GM18520 (cell line): ENCODE measurements around the gene CSNK2A1.
"Not testable (repeated sequence)": the region's sequence is repeated elsewhere in the genome, so short reads cannot be mapped to it uniquely, and the experiment has no call there.

Source experiments
- ATAC-seq: cut with Tn5 transposase; IDR thresholded peaks from one replicate; pipeline ENCODE4 v1.9.1; 2021; ENCODE audit not compliant: unreplicated experiment

The CSNK2A1 gene

DNA sequence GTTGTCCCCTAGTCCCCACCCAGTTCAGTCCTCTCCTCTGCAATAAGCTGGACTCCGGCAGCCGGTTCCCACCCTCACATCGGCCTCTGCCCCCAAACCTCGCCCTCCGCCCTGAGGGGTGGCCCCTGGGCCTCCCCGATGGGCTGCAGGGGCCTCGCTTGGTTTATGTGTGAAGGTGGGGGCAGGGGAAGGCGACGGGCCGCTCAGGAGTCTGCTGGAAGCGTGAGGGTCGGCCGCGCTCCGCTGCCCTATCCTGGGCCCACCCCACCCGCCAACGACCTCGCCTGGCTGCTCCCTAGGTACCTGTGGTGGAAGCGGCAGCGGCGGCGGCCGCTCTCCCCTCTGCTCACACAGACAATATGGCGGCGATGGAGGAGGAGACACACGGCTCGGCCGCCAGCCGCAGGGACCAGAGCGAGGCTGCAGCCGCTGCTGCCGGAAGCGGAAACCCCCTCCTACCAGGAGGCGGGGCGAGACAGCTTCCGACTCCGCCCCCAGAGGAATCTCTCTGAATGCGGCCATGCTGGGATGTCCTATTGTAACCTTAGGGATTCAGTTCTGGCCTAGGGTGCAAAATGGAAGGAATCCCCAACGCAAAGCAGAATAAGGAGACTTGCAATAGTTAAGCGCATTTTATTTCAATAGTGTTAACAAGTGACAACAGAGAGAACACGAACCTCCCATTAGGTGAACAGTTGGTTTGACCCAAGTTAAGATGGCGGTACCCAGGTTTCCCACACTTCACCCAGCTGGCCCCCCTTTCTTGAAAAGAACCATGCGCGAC, at the start of gene CSNK2A1:
Gene CSNK2A1 (minus strand): TSS at position 422 of the 784 bp plus-strand sequence. CDS start 35,239 bp downstream, outside the sequence.
- peak; percentile 90 for ATAC-seq

DNA sequence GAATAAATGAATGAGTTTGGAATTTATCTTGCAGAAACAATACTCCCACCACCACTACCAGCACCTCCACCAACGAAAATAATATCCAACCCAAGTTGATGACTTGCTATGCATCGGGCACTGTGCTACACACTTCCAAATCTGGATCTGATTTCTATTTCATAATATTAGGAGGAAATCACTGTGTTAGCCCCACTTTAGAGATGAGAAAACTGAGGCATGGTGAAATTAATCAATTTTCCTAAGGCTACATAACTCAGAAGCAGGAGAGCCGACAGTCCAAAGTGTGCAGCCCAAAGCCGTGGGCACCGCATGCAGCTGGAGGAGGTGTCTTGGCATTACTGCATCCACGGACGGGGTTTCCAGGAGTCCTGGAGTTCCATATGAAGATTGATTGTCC, 48.9 kb upstream of the CSNK2A1 start:
- ATAC-seq = no peak

- ATAC-seq = no peak
These were observed 48.4 kb upstream of the CSNK2A1 start for GRCh38 chr20:591941-592340.

- peak; percentile 85 for ATAC-seq
These were observed 45.5 kb upstream of the CSNK2A1 start for GRCh38 chr20:588932-589672.

DNA sequence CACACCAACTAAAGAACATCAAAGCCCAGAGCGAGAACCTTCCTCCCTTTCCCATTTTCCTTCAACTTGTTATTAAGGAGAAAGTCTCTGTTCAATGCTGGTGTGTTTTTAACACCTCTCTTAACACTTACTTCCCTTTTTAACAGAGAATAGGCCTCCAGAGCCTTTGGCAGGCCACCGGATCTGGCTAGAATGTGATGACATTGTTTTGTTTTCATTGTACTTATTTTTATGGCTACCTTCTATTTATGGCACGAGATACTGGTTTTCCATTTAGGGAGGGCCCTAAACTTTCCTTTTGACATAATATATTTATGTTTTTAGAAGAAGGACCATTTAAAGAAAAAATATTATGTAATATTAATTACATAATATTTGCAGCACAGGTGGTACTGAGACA, 44.9 kb upstream of the CSNK2A1 start:
- no peak for ATAC-seq

DNA sequence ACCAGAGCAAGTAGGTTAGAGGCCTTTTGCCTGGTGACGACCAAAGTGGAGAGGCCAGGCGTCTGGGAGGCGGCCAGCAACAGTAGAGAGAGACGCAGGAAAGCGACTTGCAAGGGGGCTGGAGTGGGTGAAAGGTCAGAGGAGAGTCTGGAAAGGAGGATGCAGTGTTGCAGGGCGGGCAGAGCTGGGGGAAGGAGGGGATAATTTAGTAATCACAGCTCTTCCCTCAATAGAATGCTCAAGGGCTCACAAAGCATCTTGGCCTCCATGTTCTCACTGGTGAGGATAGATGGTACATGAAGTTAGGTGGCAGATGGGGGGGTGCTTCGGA, 41.3 kb upstream of the CSNK2A1 start:
- ATAC-seq = no peak

GRCh38 chr20:584161-584970, 40.8 kb upstream of the CSNK2A1 start:
- no peak for ATAC-seq

- ATAC-seq = no peak
These were observed 38.6 kb upstream of the CSNK2A1 start for GRCh38 chr20:582204-582603.

- not testable (repeated sequence) for ATAC-seq
These were observed 35.5 kb upstream of the CSNK2A1 start for GRCh38 chr20:578940-579690.

DNA sequence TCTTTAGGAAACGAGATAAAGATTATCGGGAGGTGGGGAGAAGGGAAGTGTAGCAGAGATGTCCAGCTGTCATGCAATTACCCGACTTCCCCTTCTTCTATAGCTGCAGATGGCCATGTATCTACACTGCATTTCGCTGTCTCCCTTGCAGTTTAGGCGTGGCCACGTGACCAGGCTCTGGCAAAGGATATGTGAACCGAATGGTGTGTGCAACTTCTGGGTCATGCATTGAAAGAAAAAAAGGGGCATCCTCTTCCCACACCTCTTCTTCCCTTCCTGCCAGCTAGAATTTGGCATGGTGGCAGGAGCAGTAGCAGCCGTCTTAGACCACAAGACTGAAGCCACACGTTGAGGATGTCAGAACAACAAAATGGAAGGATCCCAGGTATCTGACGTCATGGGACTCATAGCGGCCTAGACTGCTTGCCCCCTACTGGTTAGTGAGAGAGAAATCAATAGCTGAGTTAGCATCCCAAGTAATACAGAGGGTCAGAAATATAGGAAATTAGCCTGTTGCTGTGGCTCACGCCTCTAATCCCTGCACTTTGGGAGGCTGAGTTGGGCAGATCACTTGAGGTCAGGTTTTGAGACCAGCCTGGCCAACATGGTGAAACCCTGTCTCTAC, 33.7 kb upstream of the CSNK2A1 start:
- no peak for ATAC-seq

- no peak for ATAC-seq
These were observed 32.6 kb upstream of the CSNK2A1 start for GRCh38 chr20:576156-576555.

GRCh38 chr20:575230-575629, 31.6 kb upstream of the CSNK2A1 start:
- no peak for ATAC-seq

DNA sequence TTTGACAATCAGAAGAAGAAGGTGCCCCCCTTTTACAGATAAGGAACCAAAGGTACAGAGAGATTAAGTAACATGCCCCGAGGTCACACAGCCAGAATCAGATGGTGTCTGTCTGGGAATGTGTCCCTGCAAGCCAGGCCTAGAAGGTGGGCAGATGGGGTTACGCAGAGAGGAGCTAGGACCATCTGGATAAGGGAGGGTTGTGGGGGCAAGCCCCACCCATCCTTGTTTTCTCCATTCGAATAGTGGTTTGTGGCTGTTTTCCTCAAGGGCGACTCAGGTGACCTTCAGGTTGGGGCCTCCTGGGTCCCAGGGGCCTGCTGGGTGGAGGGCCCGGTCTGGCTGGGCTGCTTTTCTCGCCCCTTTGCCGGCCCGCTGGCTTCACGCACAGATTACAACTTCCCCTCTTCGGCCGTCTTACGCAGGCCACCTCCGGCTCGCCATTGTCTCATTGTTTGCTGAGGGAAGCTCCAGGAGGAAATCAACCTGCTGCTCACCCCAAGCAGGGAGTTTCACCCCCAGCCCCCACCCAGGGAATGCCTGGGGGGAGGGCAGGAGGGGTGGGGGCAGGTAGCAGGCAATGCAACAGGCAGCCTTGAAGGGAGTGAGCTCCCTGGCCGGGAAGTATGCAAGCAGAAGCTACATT, 30.8 kb upstream of the CSNK2A1 start:
- no peak for ATAC-seq

GRCh38 chr20:573414-574296, 30.1 kb upstream of the CSNK2A1 start:
- no peak for ATAC-seq

GRCh38 chr20:572727-573126, 29.1 kb upstream of the CSNK2A1 start:
- ATAC-seq = no peak

- no peak for ATAC-seq
These were observed 28.3 kb upstream of the CSNK2A1 start for GRCh38 chr20:571754-572441.

DNA sequence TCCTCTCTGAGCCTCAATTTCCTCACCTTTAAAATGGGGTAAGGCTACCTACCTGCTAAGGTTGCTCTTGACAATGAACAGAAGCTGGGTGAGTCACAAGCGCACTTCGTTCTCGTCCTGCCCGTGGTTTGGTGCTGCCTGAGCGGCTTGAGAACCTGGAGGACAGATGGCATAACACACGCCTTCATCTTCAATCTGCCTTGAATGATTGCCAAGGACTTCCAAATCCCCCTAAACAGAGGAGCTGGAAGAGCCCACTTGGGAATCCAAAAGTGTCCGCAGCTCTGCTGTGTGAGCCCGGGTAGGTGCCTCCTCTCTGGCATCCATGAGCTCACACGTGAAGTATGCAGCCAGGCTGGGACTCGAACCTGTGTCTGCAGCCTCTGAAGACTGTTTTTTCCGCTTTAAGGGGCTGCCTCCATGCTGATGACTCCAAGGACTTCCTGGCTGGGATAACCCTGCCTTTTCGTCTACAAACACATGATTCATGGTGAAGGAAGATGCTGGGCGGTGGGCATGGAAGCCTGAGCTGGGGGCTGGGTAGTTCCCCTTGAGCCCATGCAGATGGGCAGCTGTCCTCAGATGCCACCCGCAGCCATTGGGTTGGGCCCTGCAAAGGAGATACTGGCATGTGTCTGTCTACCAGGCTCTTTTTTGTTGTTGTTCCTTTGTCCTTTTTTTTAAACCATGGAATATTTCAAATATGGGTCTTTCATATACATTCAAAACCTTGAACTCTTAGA, 25.3 kb upstream of the CSNK2A1 start:
- ATAC-seq = no peak
